Small intestine (tissue), 7 donors: ENCODE results near the gene SMIM1. TPM values are rescaled to one million over a fixed set of nuclear protein-coding genes. Genes with fewer than 3 reads are reported as not detected.

Source experiments
- DNase-seq, 2 donors: peaks; one replicate each; pipeline versions ENCODE4 v3.0.0 to v3.0.0-alpha.2; 2013
- FAIRE-seq: peaks from 2 replicates; lab custom pipeline; 2012; peaks lifted over from hg19 to GRCh38; lab: Jason Lieb, UNC
- H3K27ac ChIP-seq, 3 donors: one replicate each; pipeline ENCODE4 v1.5.1; 2013; ENCODE audit warnings: low read length in 2 of 3, mild to moderate bottlenecking in 2 of 3, control low read depth in 1 of 3, inconsistent platforms in 1 of 3, low read depth in 1 of 3, moderate library complexity in 1 of 3
- H3K27me3 ChIP-seq, 3 donors: one replicate each; pipeline ENCODE4 v1.6.1; 2013; ENCODE audit warnings: low read length in 3 of 3, inconsistent platforms in 1 of 3; ENCODE audit not compliant: control insufficient read depth in 3 of 3, insufficient read depth in 3 of 3
- H3K36me3 ChIP-seq, 3 donors: one replicate each; pipeline ENCODE4 v1.6.1; 2013; ENCODE audit warnings: low read length in 3 of 3, inconsistent platforms in 1 of 3, low read depth in 1 of 3, mild to moderate bottlenecking in 1 of 3, moderate library complexity in 1 of 3; ENCODE audit not compliant: control insufficient read depth in 3 of 3, insufficient read depth in 2 of 3
- H3K4me1 ChIP-seq, 3 donors: one replicate each; pipeline ENCODE4 v1.6.1; 2013; ENCODE audit warnings: low read length in 2 of 3, inconsistent platforms in 1 of 3, low read depth in 1 of 3, mild to moderate bottlenecking in 1 of 3, moderate library complexity in 1 of 3; ENCODE audit not compliant: control insufficient read depth in 3 of 3, insufficient read depth in 2 of 3
- H3K4me3 ChIP-seq, 3 donors: one replicate each; pipeline ENCODE4 v1.5.1; 2013; ENCODE audit warnings: low read length in 3 of 3, control low read depth in 1 of 3, inconsistent platforms in 1 of 3, low read depth in 1 of 3, mild to moderate bottlenecking in 1 of 3, moderate library complexity in 1 of 3
- H3K9me3 ChIP-seq, 2 donors: one replicate each; pipeline ENCODE4 v1.6.1; 2013; ENCODE audit warnings: low read depth in 1 of 2, low read length in 1 of 2; ENCODE audit not compliant: control insufficient read depth in 2 of 2, insufficient read depth in 1 of 2
- WGBS, 3 donors: extraction: QIAGEN DNeasy Blood & Tissue Kit; methylation state at CpG; one replicate each; pipeline ENCODE4 v1.1.7; 2013; 5-methylcytosine and 5-hydroxymethylcytosine counted together
- polyA plus RNA-seq, 4 donors: library from polyadenylated mRNA; stranded (reverse) in 3 of 4; unstranded in 1 of 4; fragments of 200-250 nt in 3 of 4; fragments of 120-200 nt in 1 of 4; gene quantifications; one replicate each; pipeline versions ENCODE4 v1.2.1 to v1.2.3, GENCODE V29; 2013
- donor health status: healthy with polysubstance abuse.
- donor health status: control.
- donor health status: control.
- donor health status: Bipolar disorder and iron deficiency.
- donor health status: healthy.

Gene SMIM1
- polyA plus RNA-seq, 4 donors, result 2.1 to 89.2 TPM; not detected in 2

GRCh38 chr1:3817821-3818597 lies 45.5 kb downstream of the SMIM1 start:
- no peaks in the 10 kb centered on the region for H3K4me1 ChIP-seq
- H3K36me3 ChIP-seq, result peaks cover 8 to 69% (median 22%) of the 10 kb centered on the region in 3 donors
- no peak for DNase-seq
- H3K9me3 ChIP-seq, result no peaks in the 10 kb centered on the region
- H3K27me3 ChIP-seq, result no peaks in the 10 kb centered on the region
- H3K27ac ChIP-seq, result no peak overlapping the region
- WGBS, 3 donors, result 92 to 94% (median 93%) methylated on average over 27 to 28 of the region's 28 CpGs
- H3K4me3 ChIP-seq, result no peak overlapping the region
- no peak for FAIRE-seq

GRCh38 chr1:3819771-3820200 lies 47.2 kb downstream of the SMIM1 start:
- no peak overlapping the region for H3K27ac ChIP-seq
- FAIRE-seq, result no peak
- H3K9me3 ChIP-seq, result no peaks in the 10 kb centered on the region
- no peaks in the 10 kb centered on the region for H3K4me1 ChIP-seq
- no peak overlapping the region for H3K4me3 ChIP-seq
- no peak for DNase-seq
- peaks cover 7 to 75% (median 28%) of the 10 kb centered on the region in 3 donors for H3K36me3 ChIP-seq
- H3K27me3 ChIP-seq, result no peaks in the 10 kb centered on the region
- WGBS, 3 donors, result 77 to 84% (median 77%) methylated on average over 10 of the region's 10 CpGs

- H3K27ac ChIP-seq, result no peak overlapping the region
- peaks cover 4 to 73% (median 32%) of the 10 kb centered on the region in 3 donors for H3K36me3 ChIP-seq
- H3K27me3 ChIP-seq, result no peaks in the 10 kb centered on the region
- WGBS, 3 donors, result 93 to 95% (median 94%) methylated on average over 8 of the region's 8 CpGs
- no peak for FAIRE-seq
- DNase-seq, result no peak
- no peaks in the 10 kb centered on the region for H3K4me1 ChIP-seq
- H3K9me3 ChIP-seq, result no peaks in the 10 kb centered on the region
- H3K4me3 ChIP-seq, result no peak overlapping the region
These were observed 47.8 kb downstream of the SMIM1 start for GRCh38 chr1:3820316-3820715.

- no peak for DNase-seq
- WGBS, 3 donors, result 88 to 92% (median 90%) methylated on average over 6 of the region's 6 CpGs
- peaks cover 4 to 73% (median 32%) of the 10 kb centered on the region in 3 donors for H3K36me3 ChIP-seq
These were observed 48.5 kb downstream of the SMIM1 start for GRCh38 chr1:3821004-3821403.

GRCh38 chr1:3821447-3821846 lies 48.9 kb downstream of the SMIM1 start:
- H3K36me3 ChIP-seq, result peaks cover 4 to 73% (median 31%) of the 10 kb centered on the region in 3 donors
- DNase-seq (no peak), FAIRE-seq (no peak)

More at GRCh38 chr1:3821004-3821403, 48.5 kb downstream of the SMIM1 start:
- H3K4me3 ChIP-seq, result no peak overlapping the region
- no peaks in the 10 kb centered on the region for H3K4me1 ChIP-seq
- H3K27ac ChIP-seq, result no peak overlapping the region
- H3K9me3 ChIP-seq, result no peaks in the 10 kb centered on the region
- no peaks in the 10 kb centered on the region for H3K27me3 ChIP-seq
- no peak for FAIRE-seq

GRCh38 chr1:3821908-3822307 lies 49.4 kb downstream of the SMIM1 start:
- WGBS, 3 donors, result 90 to 94% (median 94%) methylated on average over 15 of the region's 15 CpGs
- no peaks in the 10 kb centered on the region for H3K9me3 ChIP-seq
- no peak overlapping the region for H3K4me3 ChIP-seq
- FAIRE-seq, result no peak
- no peak overlapping the region for H3K27ac ChIP-seq
- no peaks in the 10 kb centered on the region for H3K27me3 ChIP-seq
- DNase-seq, result no peak
- H3K4me1 ChIP-seq, result no peaks in the 10 kb centered on the region
- H3K36me3 ChIP-seq, result peaks cover 4 to 75% (median 35%) of the 10 kb centered on the region in 3 donors

More at GRCh38 chr1:3821447-3821846, 48.9 kb downstream of the SMIM1 start:
- Histone ChIP-seq H3K27me3 (no peaks in the 10 kb centered on the region), H3K4me1 (no peaks in the 10 kb centered on the region), H3K9me3 (no peaks in the 10 kb centered on the region), H3K4me3 (no peak overlapping the region), H3K27ac (no peak overlapping the region)
- 87 to 93% (median 88%) methylated on average over 13 of the region's 13 CpGs for WGBS, 3 donors

- 89 to 93% (median 91%) methylated on average over 16 of the region's 16 CpGs for WGBS, 3 donors
- H3K4me1 ChIP-seq, result no peaks in the 10 kb centered on the region
- no peak overlapping the region for H3K4me3 ChIP-seq
- DNase-seq, result no peak
- H3K27ac ChIP-seq, result no peak overlapping the region
- no peak for FAIRE-seq
- H3K36me3 ChIP-seq, result peaks cover 4 to 79% (median 35%) of the 10 kb centered on the region in 3 donors
- no peaks in the 10 kb centered on the region for H3K27me3 ChIP-seq
- no peaks in the 10 kb centered on the region for H3K9me3 ChIP-seq
These were observed 49.9 kb downstream of the SMIM1 start for GRCh38 chr1:3822421-3822820.

GRCh38 chr1:3824650-3825049 lies 52.1 kb downstream of the SMIM1 start:
- no peak for DNase-seq
- Histone ChIP-seq H3K27ac (no peak overlapping the region), H3K4me3 (no peak overlapping the region), H3K4me1 (no peaks in the 10 kb centered on the region), H3K9me3 (no peaks in the 10 kb centered on the region), H3K36me3 (peaks cover 10 to 85% (median 50%) of the 10 kb centered on the region in 3 donors), H3K27me3 (no peaks in the 10 kb centered on the region)
- FAIRE-seq, result no peak
- WGBS, 3 donors, result 85 to 95% (median 91%) methylated on average over 6 to 8 of the region's 8 CpGs
